Kidney (tissue), 14 donors: ENCODE data around the gene SOD1. TPM values are rescaled to one million over a fixed set of nuclear protein-coding genes. Genes with fewer than 3 reads are reported as not detected.
"Not testable (repeated sequence)": the region's sequence is repeated elsewhere in the genome, so short reads cannot be mapped to it uniquely, and the experiment has no call there.

Experiments
- DNase-seq, 5 donors: peaks; one replicate each; pipeline ENCODE4 v3.0.0-alpha.2; 2013 to 2020
- FAIRE-seq: peaks from 2 replicates; lab custom pipeline; 2012; peaks lifted over from hg19 to GRCh38; lab: Jason Lieb, UNC
- H3K27ac ChIP-seq, 2 donors: one replicate each; pipeline ENCODE4 v1.7.0; 2013; ENCODE audit warnings: low read depth in 2 of 2, low read length in 2 of 2, inconsistent platforms in 1 of 2
- H3K27me3 ChIP-seq: one replicate; pipeline ENCODE4 v1.7.1; 2013; ENCODE audit warnings: low read length, inconsistent platforms; ENCODE audit not compliant: control insufficient read depth, insufficient read depth
- H3K36me3 ChIP-seq, 3 donors: one replicate each; pipeline versions ENCODE4 v1.7.0 to v1.7.1; 2013; ENCODE audit warnings: low read length in 3 of 3, control low read depth in 1 of 3, inconsistent platforms in 1 of 3; ENCODE audit not compliant: insufficient read depth in 3 of 3, control insufficient read depth in 2 of 3
- H3K4me1 ChIP-seq, 3 donors: one replicate each; pipeline versions ENCODE4 v1.7.0 to v1.7.1; 2013; ENCODE audit warnings: low read length in 3 of 3, inconsistent platforms in 1 of 3, low read depth in 1 of 3; ENCODE audit not compliant: control insufficient read depth in 2 of 3, insufficient read depth in 2 of 3
- H3K4me3 ChIP-seq, 3 donors: one replicate each; pipeline versions ENCODE4 v1.7.0 to v1.8.1; 2013; ENCODE audit warnings: low read length in 3 of 3, control low read depth in 1 of 3, inconsistent platforms in 1 of 3
- H3K9ac ChIP-seq, 3 donors: one replicate each; pipeline versions ENCODE4 v1.7.0 to v1.7.1; 2013; ENCODE audit warnings: low read length in 3 of 3, control low read depth in 1 of 3, inconsistent platforms in 1 of 3
- H3K9me3 ChIP-seq, 3 donors: one replicate each; pipeline versions ENCODE4 v1.7.0 to v1.7.1; 2013; ENCODE audit warnings: low read length in 3 of 3, control low read depth in 1 of 3, inconsistent platforms in 1 of 3; ENCODE audit not compliant: control insufficient read depth in 2 of 3, insufficient read depth in 1 of 3
- CTCF ChIP-seq: IDR thresholded peaks from 3 replicates; pipeline ENCODE4 v1.5.1; 2012; ENCODE audit warnings: mild to moderate bottlenecking, moderate library complexity, borderline replicate concordance; ENCODE audit not compliant: insufficient read depth; ENCODE audit errors: extremely low read depth
- intact Hi-C: fragments of 100-400 bp; cut with DNase I; formaldehyde crosslinking; loops from one replicate; pipeline ENCODE4 v1.11.1; 2022
- polyA plus RNA-seq: library from polyadenylated mRNA; stranded (reverse); fragments of 350-450 nt; fragmentation: Illumina TruSeq; extraction: RNeasy Lipid Tissue Mini Kit (QIAGEN cat#74804); gene quantifications from one replicate; pipeline ENCODE4 v1.2.3, GENCODE V29; 2014; ENCODE audit warnings: low read depth, low replicate concordance; ENCODE audit not compliant: insufficient read depth
- total RNA-seq: library from RNA; stranded (reverse); fragmentation: NEBNext Ultra II Directional; extraction: Animal tissue kit (Norgen Biotek cat#: 25700); gene quantifications from one replicate; pipeline ENCODE4 v1.2.1, GENCODE V29; 2021
- donor health status: control.
- donor health status: control.
- donor health status: control.
- donor health status: control.
- donor health status: control.
- donor health status: DM: yes; HTN: yes; CAD: no.
- donor health status: Normal renal cell carcinoma (clear cell type).

The SOD1 gene
- total and polyA plus RNA-seq, 2 donors from 2014 or later = 243 to 910 TPM

- Histone ChIP-seq H3K9me3 (no peaks in the 10 kb centered on the region), H3K27ac (no peak overlapping the region), H3K9ac (no peak overlapping the region), H3K4me3 (no peak overlapping the region), H3K36me3 (no peaks in the 10 kb centered on the region), H3K4me1 (peaks cover 0 to 7% (median 0%) of the 10 kb centered on the region in 3 donors), H3K27me3 (no peaks in the 10 kb centered on the region)
- TF ChIP-seq CTCF = no peak
- FAIRE-seq = no peak
- DNase-seq = no peak
- intact Hi-C loops = no loop called here
These were observed 34.5 kb upstream of the SOD1 start for GRCh38 chr21:31624961-31625491.

DNA sequence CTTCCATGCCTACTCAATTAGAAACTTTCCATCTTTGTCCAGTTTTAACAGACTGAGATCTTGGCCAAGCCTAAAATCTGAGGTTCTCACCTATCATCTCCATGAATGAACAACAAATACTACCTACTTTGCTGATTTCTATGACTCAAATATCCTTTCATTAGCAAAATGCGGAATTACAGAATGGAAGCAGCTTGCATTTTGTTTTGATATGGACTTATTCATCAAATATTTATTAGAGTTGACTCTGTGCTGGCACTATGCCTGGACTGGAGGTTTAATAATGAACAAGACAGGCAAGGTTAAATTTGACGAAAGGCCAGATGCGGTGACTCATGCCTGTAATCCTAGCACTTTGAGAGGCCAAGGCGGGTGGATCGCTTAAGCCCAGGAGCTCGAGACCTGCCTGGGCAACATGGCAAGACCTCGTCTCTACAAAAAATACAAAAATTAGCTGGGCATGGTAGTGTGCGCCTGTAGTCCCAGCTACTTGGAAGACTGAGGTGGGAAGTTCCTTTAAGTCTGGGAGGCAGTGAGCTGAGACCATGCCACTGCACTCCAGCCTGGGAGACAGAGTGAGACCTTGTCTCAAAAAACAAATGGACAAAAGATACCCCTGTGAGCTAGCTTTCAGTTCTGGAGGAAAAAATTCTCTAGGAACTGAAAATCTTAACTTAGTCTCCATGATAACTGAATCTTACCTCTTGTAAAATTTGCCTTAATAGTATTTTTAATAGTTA lies 29.4 kb upstream of the SOD1 start:
- Histone ChIP-seq H3K4me1 (peaks cover 0 to 8% (median 0%) of the 10 kb centered on the region in 3 donors), H3K4me3 (no peak overlapping the region), H3K9me3 (no peaks in the 10 kb centered on the region), H3K36me3 (no peaks in the 10 kb centered on the region), H3K27me3 (no peaks in the 10 kb centered on the region), H3K9ac (no peak overlapping the region), H3K27ac (no peak overlapping the region)
- TF ChIP-seq CTCF = no peak
- FAIRE-seq (peak; percentile 50), DNase-seq (peak in 2 of 5 donors; percentile 17 to 46)
- intact Hi-C loops = no loop called here

DNA sequence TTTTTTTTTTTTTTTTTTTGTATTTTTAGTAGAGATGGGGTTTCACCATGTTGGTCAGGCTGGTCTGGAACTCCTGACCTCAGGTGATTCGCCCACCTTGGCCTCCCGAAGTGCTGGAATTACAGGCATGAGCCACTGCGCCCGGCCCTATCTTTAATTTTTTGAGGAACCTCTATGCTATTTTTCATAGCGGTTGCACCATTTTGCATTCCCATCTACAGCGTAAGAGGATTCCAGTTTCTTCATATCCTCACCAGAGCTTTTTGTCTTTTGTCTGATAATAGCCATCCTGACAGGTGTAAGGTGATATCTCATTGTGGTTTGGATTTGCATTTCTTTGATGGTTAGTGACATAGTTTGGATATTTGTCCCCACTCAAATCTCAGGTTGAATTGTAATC lies 27.6 kb upstream of the SOD1 start:
- H3K27me3 ChIP-seq, H3K36me3 ChIP-seq, intact Hi-C loops, H3K9me3 ChIP-seq, H3K27ac ChIP-seq, H3K9ac ChIP-seq, H3K4me1 ChIP-seq, FAIRE-seq, DNase-seq, H3K4me3 ChIP-seq: not testable (repeated sequence)

DNA sequence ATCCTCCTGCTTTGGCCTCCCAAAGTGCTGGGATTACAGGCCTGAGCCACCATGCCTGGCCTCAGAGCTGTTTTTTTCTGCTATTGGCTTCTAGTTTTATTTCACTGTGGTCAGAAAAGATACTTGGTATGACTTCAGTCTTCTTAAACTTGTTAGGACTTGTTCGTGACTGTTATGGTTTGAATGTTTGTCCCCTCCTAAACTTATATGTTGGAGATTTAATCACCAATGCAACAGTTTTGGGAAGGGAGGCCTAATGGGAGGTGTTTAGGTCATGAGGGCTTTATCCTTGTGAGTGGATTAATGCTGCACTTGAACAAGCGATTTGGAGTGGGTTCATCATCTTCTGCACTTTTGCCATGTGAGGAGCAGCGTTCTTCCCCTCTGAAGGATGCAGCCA lies 24.5 kb upstream of the SOD1 start:
- Histone ChIP-seq H3K4me1 (peaks cover 0 to under 1% (median 0%) of the 10 kb centered on the region in 3 donors), H3K27ac (no peak overlapping the region), H3K27me3 (no peaks in the 10 kb centered on the region), H3K9ac (no peak overlapping the region), H3K4me3 (no peak overlapping the region), H3K9me3 (no peaks in the 10 kb centered on the region), H3K36me3 (no peaks in the 10 kb centered on the region)
- no peak for TF ChIP-seq CTCF
- intact Hi-C loops = no loop called here
- no peak for DNase-seq
- FAIRE-seq = no peak
